ENCODE results near the gene TBCB.

- no peak for TF ChIP-seq POLR2A (IDR thresholded peaks at IDR 0.05)
- TF ChIP-seq, protein P1, sequence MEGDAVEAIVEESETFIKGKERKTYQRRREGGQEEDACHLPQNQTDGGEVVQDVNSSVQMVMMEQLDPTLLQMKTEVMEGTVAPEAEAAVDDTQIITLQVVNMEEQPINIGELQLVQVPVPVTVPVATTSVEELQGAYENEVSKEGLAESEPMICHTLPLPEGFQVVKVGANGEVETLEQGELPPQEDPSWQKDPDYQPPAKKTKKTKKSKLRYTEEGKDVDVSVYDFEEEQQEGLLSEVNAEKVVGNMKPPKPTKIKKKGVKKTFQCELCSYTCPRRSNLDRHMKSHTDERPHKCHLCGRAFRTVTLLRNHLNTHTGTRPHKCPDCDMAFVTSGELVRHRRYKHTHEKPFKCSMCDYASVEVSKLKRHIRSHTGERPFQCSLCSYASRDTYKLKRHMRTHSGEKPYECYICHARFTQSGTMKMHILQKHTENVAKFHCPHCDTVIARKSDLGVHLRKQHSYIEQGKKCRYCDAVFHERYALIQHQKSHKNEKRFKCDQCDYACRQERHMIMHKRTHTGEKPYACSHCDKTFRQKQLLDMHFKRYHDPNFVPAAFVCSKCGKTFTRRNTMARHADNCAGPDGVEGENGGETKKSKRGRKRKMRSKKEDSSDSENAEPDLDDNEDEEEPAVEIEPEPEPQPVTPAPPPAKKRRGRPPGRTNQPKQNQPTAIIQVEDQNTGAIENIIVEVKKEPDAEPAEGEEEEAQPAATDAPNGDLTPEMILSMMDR (IDR thresholded peaks at IDR 0.05): no peak
Observed at GRCh38 chr19:36086326-36086725, 28.9 kb upstream of the TBCB start.

Data from body of pancreas (tissue), 4 donors.